HG03066 (cell line): ENCODE data around the gene SHB.

Experiments
- ATAC-seq: cut with Tn5 transposase; IDR thresholded peaks from one replicate; pipeline ENCODE4 v1.9.1; 2021; ENCODE audit warnings: low read depth; ENCODE audit not compliant: unreplicated experiment

The SHB gene

DNA sequence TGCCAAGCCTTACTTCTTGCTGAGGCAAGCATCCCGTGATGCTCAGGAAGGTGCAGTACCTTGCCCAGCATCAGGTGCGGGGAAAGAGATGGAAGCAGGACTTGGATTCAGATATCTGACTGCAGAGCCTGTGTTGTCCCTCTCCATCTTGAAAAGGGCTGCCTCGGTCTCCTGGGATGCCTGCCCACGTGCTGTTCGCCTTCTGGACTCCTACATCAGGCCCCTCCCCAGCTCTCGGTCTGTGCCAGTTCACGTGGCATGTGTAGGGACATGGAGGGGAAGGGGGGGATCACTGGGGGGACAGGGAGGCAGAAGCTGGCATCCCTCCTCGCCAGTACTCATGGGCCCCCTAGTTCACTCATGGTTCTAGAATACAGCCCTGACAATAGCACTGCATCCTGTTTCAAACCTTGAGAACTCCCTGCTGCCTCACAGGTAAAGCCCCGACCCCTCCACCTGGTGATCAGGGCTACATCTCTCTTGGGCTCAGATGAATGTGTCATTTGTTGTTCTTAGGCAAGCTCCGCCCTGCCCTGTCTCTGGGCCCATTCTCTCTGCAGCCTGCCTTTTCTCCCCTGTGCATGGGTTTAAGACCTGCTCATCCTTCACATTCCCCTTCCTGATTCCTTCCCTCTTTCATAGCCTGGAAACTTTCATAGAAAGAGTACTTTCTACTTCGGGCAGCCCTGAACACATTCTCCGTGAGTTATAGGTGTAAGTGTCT is 126.2 kb downstream of the SHB start:
- no peak for ATAC-seq

GRCh38 chr9:37941253-37941652 is 127.8 kb downstream of the SHB start:
- no peak for ATAC-seq

DNA sequence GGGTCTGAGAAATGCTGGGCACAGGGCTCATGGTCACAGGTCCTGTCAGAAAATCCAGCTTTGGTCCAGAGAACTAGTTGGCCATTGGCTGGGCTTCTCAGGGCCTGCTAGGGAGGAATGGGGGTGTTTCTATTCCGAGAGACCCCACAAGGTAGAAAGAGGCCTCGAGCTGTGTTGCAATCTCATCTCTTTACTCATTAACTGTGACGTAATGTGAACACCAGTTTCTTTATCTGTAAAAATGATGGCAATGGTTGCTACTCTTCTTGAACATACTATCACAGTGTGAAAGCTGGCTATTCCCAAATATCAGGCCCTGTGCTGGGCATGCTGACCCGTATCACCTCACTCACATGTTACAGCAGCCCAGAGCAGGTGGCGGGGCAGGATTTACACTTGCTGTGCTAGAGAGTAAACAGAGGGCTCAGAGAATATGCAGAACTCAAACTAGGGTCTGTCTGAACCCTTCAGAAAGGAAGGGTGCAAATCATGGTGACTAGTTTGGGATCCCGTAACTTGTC is 129.4 kb downstream of the SHB start:
- no peak for ATAC-seq

GRCh38 chr9:37938121-37938891 is 130.7 kb downstream of the SHB start:
- ATAC-seq, result no peak

- no peak for ATAC-seq
These were observed 131.7 kb downstream of the SHB start for GRCh38 chr9:37937366-37937765.

DNA sequence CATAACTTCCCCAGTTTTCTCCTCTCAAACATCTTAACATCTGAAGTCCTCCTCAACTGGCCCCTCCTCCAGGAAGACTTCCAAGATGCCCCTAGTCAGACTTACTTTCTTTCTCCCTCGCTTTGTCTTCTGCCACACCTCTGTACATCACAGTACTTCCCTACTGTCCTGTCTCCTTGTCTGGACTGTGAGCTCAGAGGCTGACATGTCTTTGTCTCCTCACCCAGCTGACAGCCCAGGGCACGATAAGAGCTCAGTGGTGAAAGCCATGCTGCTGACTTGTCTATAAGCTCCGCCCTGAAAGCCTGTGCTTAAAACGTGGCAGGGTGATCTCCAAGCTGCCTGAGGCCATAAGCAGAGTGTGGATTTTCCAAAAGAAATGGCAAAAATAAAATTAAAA is 132.1 kb downstream of the SHB start:
- ATAC-seq, result no peak

DNA sequence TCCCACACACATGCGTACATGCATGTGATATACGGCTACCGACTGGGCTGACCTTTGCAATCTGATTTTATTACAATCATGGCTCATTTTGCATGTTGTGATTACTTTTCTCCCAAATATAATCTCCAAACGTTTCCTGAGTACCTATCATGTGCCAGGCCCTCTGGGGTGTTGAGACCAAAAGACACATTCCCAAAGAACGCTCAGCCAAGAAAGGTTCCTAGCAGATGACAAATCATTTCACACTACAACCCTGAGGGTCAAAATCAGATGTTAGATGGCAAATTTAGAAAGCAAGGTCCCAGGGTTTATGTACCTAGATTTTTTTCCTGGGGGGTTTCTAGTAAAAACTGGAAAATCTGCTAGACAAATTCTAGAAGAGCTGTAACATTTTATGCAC is 132.7 kb downstream of the SHB start:
- ATAC-seq, result no peak

DNA sequence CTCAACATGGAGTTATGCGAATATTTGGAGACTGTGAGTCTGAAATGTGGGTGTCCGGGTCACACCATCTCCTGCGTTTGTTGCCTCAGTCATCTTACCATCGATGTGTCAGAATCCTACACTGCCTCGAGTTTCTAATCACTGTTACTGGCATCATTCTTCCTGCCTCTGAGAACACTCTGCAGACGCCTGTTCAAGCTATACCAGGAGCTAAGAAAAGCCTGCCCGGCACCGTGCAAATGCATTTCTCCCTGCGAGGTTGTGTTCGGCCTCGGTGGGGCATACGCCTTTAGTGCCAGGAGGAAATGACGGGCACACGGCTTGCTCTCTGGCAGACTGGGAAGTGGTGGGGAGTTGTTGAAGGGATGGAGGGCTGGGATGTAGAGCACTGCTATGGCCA is 133.9 kb downstream of the SHB start:
- ATAC-seq, result no peak

- no peak for ATAC-seq
These were observed 137.4 kb downstream of the SHB start for GRCh38 chr9:37931592-37931991.

DNA sequence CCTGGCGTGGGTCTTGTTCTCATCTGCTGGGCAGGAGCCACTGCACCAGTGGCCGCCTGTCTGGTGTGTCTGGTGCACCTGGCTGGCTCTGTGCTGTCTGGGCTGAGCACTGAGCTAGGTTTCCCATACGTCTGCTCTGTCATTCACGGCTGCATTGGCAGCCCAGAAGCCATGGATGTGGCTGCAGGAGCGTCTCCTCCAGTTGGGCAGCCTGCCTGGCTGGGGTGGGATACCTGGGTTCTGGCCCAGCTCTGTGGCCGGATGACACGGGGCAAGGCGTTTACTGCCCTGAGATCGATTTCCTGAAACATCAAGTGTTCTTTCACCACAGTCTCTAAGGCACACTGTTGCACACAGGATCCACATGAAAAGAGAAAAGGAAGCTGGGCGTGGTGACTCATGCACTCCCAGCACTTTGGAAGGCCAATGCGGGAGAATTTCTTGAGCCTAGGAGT is 139.6 kb downstream of the SHB start:
- ATAC-seq, result no peak

- ATAC-seq, result no peak
These were observed 140.2 kb downstream of the SHB start for GRCh38 chr9:37928552-37929430.

DNA sequence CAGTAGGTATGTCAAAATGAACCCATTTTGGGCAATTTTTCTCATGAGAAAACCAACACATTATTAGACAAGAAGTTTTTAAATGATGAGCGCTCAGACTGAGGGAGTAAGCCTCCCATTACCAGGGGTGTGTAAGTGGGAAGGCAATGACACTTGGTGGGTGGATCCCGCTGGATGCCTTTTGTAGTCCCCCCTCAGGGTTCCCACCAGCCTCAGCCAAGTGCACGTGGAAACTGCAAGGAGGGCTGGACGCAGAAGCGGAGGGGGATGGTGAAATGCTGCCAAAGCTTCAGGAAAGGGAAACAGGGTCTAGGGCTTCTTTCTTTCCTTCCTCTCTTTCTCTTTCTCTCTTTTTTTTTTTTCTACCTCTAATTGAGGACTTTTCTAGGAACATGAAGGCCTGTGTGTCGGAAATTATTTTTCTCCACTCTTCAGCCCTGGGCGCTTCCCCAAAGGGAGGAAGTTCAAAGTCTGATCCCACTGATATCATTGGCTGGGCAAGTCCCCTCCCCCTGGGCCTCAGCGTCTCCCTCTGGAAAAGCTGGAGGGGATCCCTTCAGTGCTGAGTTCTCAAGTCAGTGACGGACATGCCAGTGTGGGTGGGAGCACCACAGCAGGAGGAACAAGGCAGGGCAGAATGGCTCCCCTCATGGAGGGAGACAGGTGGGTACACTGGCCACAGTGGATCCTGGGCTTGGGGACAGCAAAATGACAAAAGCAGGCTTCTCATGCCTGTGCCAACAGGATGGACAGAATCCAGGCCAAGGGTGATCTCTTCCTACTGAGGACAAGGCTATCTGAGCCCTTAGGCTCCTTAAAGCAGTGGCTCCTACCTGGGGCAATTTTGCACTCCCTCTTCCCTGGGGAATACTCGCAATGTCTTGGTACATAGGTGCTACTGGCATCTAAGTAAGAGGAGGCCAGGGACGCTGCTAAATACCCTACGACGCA is 141.2 kb downstream of the SHB start:
- ATAC-seq, result no peak

- no peak for ATAC-seq
These were observed 141.9 kb downstream of the SHB start for GRCh38 chr9:37927132-37927531.

DNA sequence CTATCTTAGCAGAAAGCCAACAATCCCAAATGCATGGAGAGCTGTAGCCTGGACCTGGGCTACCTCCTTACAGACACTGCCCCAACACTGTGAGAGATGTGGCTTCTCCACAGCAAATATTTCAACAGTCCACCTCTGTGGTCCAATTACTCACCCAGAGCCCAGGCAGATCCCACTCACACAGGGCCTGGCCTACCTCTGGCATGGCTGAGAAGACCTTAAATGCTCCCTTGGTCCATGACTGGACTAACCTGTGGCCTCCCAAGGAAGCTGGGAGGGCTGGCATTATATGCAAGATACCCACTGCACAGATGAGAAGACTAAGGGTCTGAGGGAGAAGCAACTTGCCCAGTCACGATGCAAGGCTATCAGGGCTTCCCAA is 142.3 kb downstream of the SHB start:
- ATAC-seq, result no peak

GRCh38 chr9:37925786-37926736 is 143.0 kb downstream of the SHB start:
- ATAC-seq, result no peak

DNA sequence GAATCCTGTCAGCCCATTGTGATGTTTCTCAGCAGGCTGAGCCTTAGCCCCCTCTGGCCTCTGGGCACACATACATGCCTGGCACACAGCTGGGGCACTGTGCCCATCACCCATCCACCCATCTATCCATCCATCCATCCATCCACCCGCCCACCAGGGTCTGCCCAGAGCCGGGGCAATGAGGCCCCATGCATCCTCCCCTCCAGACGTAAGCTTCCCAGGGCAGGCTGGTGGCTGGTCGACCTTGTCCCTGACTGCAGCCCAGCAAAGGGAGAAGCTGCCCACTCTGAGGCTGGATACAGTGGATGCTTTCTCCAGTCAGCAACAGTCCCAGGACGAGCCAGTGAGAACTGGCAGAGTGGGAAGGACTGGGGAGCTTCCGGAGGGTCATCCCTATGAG is 144.0 kb downstream of the SHB start:
- no peak for ATAC-seq

GRCh38 chr9:37924538-37924937 is 144.5 kb downstream of the SHB start:
- ATAC-seq, result no peak

DNA sequence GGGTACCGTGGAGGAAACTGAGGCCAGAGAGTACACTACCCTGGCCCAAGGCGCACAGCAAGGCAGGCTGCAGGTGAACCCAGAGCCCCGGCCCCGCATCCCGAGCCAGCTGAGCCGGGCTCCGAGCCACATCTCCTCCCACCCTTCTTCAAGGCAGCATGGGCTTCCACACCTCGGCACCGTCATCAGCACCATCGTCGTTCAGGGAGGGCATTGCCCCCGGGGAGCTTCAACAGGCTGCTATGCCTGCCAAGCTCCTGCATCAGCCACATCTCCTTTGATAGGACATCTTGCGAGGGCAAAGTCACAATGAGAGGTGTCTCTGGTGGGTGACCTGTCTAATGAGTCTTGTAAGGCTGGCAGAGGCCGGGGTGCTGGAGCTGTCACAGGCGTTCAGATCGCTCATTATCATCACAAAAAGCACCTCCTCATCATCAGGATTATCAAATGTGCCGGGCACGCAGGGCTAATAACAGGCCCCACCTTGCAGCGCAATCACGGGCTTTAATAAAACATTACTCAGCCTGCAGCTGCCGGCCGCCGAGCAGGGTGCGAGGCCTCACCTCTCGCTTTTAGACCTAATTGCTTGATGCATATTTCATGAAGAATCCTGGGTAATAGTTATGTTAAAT is 145.1 kb downstream of the SHB start:
- ATAC-seq, result no peak
